SK-N-SH (cell line): ENCODE results near the gene RASGEF1B. TPM values are rescaled to one million over a fixed set of nuclear protein-coding genes. Genes with fewer than 3 reads are reported as not detected.

Experiments
- CTCF ChIA-PET: fragments of 300-600, 350-600 bp; formaldehyde crosslinking; extraction: SDS; loops from one replicate; lab custom pipeline; 2021; lab: Yijun Ruan, JAX
- POLR2A ChIA-PET: fragments of 350-600 bp; sonication (Branson Sonifier 250); formaldehyde crosslinking; extraction: SDS; loops from one replicate; lab custom pipeline; 2020; ENCODE audit warnings: antibody characterized with exemption, inconsistent platforms; lab: Yijun Ruan, JAX
- DNase-seq: peaks from one replicate; pipeline ENCODE4 v3.0.0; 2012
- H2AFZ ChIP-seq: fragments of 200-600 bp; sonication (generic); 2 replicates; pipeline ENCODE4 v1.8.1; 2016; ENCODE audit warnings: antibody characterized with exemption, mild to moderate bottlenecking, low read depth
- H3F3A ChIP-seq: fragments of 200-600 bp; sonication (generic); replicated peaks from 2 replicates; pipeline ENCODE3; 2016; ENCODE audit warnings: antibody characterized with exemption, mild to moderate bottlenecking; ENCODE audit not compliant: insufficient read depth
- H3K27ac ChIP-seq, 2 experiments: fragments of 200-500 bp in 1 of 2; fragments of 200-600 bp in 1 of 2; sonication (Bioruptor generic) in 1 of 2; sonication (generic), shearing (Covaris generic) in 1 of 2; 2 replicates each; pipeline versions ENCODE4 v1.5.1 to v1.6.1; 2014 to 2016; ENCODE audit warnings: low read depth in 2 of 2, inconsistent platforms in 1 of 2, low read length in 1 of 2, mild to moderate bottlenecking in 1 of 2, mixed read lengths in 1 of 2
- H3K27me3 ChIP-seq: fragments of 200-600 bp; sonication (generic), shearing (Covaris generic); 2 replicates; pipeline ENCODE4 v1.6.1; 2016; ENCODE audit warnings: mixed run types; ENCODE audit not compliant: insufficient read depth
- H3K36me3 ChIP-seq, 2 experiments: fragments of 200-500 bp in 1 of 2; fragments of 200-600 bp in 1 of 2; sonication (Bioruptor generic) in 1 of 2; sonication (generic) in 1 of 2; replicated peaks in 1 of 2; 2 replicates each; pipeline versions ENCODE3 to v1.5.1; 2014 to 2016; ENCODE audit warnings: low read length in 1 of 2, mild to moderate bottlenecking in 1 of 2; ENCODE audit not compliant: insufficient read depth in 2 of 2, control insufficient read depth in 1 of 2
- H3K4me1 ChIP-seq, 2 experiments: fragments of 200-500 bp in 1 of 2; fragments of 200-600 bp in 1 of 2; sonication (Bioruptor generic) in 1 of 2; sonication (generic), shearing (Covaris generic) in 1 of 2; 2 replicates each; pipeline versions ENCODE4 v1.5.1 to v1.6.1; 2014 to 2016; ENCODE audit warnings: low read depth in 1 of 2, low read length in 1 of 2, mixed run types in 1 of 2; ENCODE audit not compliant: insufficient read depth in 2 of 2, control insufficient read depth in 1 of 2
- H3K4me2 ChIP-seq: fragments of 200-600 bp; sonication (generic), shearing (Covaris generic); 2 replicates; pipeline ENCODE4 v1.6.1; 2017; ENCODE audit warnings: mixed run types
- H3K4me3 ChIP-seq, 2 experiments: fragments of 200-500 bp in 1 of 2; fragments of 200-600 bp in 1 of 2; sonication (Bioruptor generic) in 1 of 2; sonication (generic), shearing (Covaris generic) in 1 of 2; 2 replicates each; pipeline versions ENCODE4 v1.5.1 to v1.8.1; 2014 to 2016; ENCODE audit warnings: low read depth in 2 of 2, inconsistent platforms in 1 of 2, low read length in 1 of 2, mild to moderate bottlenecking in 1 of 2, mixed read lengths in 1 of 2, moderate library complexity in 1 of 2
- H3K79me2 ChIP-seq: fragments of 200-600 bp; sonication (generic); 2 replicates; pipeline ENCODE4 v1.8.1; 2017; ENCODE audit warnings: mild to moderate bottlenecking; ENCODE audit not compliant: insufficient read depth
- H3K9ac ChIP-seq: fragments of 200-600 bp; sonication (generic); 2 replicates; pipeline ENCODE4 v1.6.1; 2017; ENCODE audit warnings: mixed run types
- H3K9me2 ChIP-seq: fragments of 200-600 bp; sonication (generic); 2 replicates; pipeline ENCODE4 v1.6.1; 2017; ENCODE audit warnings: mixed run types
- H3K9me3 ChIP-seq: fragments of 200-600 bp; sonication (generic); 2 replicates; pipeline ENCODE4 v1.6.1; 2017; ENCODE audit warnings: mixed run types, mild to moderate bottlenecking, moderate library complexity
- H4K20me1 ChIP-seq: fragments of 200-600 bp; sonication (generic); 2 replicates; pipeline ENCODE4 v1.6.1; 2017; ENCODE audit warnings: mild to moderate bottlenecking, mixed run types; ENCODE audit not compliant: insufficient read depth
- CHD2 ChIP-seq: fragments of 150-350 bp; IDR thresholded peaks from 2 replicates; pipeline ENCODE4 v1.6.1; 2018; ENCODE audit warnings: low read length; ENCODE audit not compliant: partially characterized antibody
- FOSL2 ChIP-seq: IDR thresholded peaks from 2 replicates; pipeline ENCODE4 v1.4.0; 2012; ENCODE audit warnings: low read depth, mild to moderate bottlenecking, moderate library complexity, borderline replicate concordance
- RCOR1 ChIP-seq: fragments of 150-350 bp; IDR thresholded peaks from 2 replicates; pipeline ENCODE4 v1.6.1; 2017; ENCODE audit warnings: antibody characterized with exemption, low read length
- RFX5 ChIP-seq: IDR thresholded peaks from 2 replicates; pipeline ENCODE4 v1.6.1; 2012; ENCODE audit warnings: mild to moderate bottlenecking, improper control_type of control experiment, low read length
- RXRA ChIP-seq: IDR thresholded peaks from 2 replicates; pipeline ENCODE4 v1.4.0; 2012; ENCODE audit warnings: low read depth, mild to moderate bottlenecking, borderline replicate concordance
- SMC3 ChIP-seq: IDR thresholded peaks from 2 replicates; pipeline ENCODE4 v1.6.1; 2012; ENCODE audit warnings: low read depth, low read length, improper control_type of control experiment
- TAF1 ChIP-seq: IDR thresholded peaks from 2 replicates; pipeline ENCODE4 v1.6.1; 2012; ENCODE audit warnings: low read depth, mild to moderate bottlenecking, low read length, moderate library complexity, borderline replicate concordance
- TCF12 ChIP-seq: IDR thresholded peaks from 2 replicates; pipeline ENCODE4 v1.4.0; 2012
- TEAD4 ChIP-seq: IDR thresholded peaks from 2 replicates; pipeline ENCODE4 v1.4.0; 2012; ENCODE audit warnings: mild to moderate bottlenecking, borderline replicate concordance; ENCODE audit not compliant: insufficient read depth
- YY1 ChIP-seq: IDR thresholded peaks from 2 replicates; pipeline ENCODE4 v1.4.0; 2012; ENCODE audit warnings: low read depth, mild to moderate bottlenecking
- WGBS: methylation state at CpG from one replicate; pipeline ENCODE4 v1.1.6; 2017; ENCODE audit warnings: low lambda C conversion rate; 5-methylcytosine and 5-hydroxymethylcytosine counted together
- polyA plus RNA-seq, 3 experiments: library from polyadenylated mRNA; depleted of rRNA; stranded (reverse); fragments of >200 nt; gene quantifications; 2 replicates each; pipeline ENCODE4 v1.2.3, GENCODE V29; 2012
- TF ChIP-seq, protein P1 (sequence below): fragments of 150-350 bp; IDR thresholded peaks from 2 replicates; pipeline ENCODE4 v1.6.1; 2016; ENCODE audit warnings: mild to moderate bottlenecking, low read depth, low read length
- TF ChIP-seq, protein P2 (sequence below): IDR thresholded peaks from 2 replicates; pipeline ENCODE4 v1.4.0; 2012; ENCODE audit warnings: low read depth, borderline replicate concordance
- TF ChIP-seq, protein P3 (sequence below): IDR thresholded peaks from 2 replicates; pipeline ENCODE4 v1.4.0; 2012; ENCODE audit warnings: low read depth

Gene RASGEF1B
- polyA plus RNA-seq, 1 of the 3 experiments (the other 2 are of a cell fraction): not detected

DNA sequence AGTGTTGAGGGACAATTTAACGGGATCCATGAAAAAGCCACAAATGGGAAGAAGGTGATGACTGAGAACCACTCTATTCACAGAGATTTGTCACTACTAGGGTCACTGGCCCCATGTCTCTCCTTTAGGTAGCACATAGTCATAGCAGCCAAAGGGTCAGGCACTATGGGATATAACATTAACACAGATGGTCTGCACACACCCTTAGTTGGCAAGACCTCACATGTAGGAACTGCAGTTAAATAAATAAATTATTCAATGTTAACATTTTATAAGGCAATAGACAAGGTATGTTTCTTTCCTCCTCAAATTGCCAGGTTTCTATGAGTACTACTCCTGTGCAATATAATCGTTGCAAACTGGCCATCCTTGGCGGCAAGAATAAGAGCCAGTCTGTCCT, 10.9 kb downstream of the RASGEF1B start (continued):
- TF ChIP-seq, protein P1, sequence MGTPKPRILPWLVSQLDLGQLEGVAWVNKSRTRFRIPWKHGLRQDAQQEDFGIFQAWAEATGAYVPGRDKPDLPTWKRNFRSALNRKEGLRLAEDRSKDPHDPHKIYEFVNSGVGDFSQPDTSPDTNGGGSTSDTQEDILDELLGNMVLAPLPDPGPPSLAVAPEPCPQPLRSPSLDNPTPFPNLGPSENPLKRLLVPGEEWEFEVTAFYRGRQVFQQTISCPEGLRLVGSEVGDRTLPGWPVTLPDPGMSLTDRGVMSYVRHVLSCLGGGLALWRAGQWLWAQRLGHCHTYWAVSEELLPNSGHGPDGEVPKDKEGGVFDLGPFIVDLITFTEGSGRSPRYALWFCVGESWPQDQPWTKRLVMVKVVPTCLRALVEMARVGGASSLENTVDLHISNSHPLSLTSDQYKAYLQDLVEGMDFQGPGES: no peak
- TF ChIP-seq, protein P2, sequence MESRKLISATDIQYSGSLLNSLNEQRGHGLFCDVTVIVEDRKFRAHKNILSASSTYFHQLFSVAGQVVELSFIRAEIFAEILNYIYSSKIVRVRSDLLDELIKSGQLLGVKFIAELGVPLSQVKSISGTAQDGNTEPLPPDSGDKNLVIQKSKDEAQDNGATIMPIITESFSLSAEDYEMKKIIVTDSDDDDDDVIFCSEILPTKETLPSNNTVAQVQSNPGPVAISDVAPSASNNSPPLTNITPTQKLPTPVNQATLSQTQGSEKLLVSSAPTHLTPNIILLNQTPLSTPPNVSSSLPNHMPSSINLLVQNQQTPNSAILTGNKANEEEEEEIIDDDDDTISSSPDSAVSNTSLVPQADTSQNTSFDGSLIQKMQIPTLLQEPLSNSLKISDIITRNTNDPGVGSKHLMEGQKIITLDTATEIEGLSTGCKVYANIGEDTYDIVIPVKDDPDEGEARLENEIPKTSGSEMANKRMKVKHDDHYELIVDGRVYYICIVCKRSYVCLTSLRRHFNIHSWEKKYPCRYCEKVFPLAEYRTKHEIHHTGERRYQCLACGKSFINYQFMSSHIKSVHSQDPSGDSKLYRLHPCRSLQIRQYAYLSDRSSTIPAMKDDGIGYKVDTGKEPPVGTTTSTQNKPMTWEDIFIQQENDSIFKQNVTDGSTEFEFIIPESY: no peak
- no peak for TF ChIP-seq FOSL2
- no peak for TF ChIP-seq YY1
- no peak for TF ChIP-seq RCOR1
- TF ChIP-seq, protein P3, sequence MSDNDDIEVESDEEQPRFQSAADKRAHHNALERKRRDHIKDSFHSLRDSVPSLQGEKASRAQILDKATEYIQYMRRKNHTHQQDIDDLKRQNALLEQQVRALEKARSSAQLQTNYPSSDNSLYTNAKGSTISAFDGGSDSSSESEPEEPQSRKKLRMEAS: no peak

DNA sequence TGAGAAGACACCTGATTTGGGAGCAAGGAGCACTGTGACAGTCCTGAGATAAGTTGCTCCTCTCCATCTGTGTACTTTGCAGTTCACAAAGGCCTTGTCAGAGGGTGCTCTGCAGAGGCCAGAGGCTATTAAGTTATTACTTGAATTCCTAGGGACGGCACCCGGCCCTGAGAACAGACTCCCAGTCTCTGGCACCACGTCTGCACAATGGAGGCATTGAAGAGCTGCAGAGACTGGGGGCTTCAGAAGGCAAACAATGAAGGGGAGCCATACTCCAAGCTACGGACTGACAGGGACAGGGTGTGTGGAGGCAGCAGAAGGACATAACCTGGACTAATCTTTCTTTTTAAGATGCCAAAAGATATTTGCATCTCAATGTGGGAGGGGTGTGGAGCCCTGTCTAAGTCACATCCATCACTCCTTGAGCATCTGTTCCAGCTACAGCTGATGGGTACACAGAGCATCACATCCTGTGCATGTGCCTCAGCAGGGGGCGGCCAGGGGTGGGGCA, 11.5 kb downstream of the RASGEF1B start:
- DNase-seq: no peak
- no peaks in the 10 kb centered on the region for H3K36me3 ChIP-seq
- TF ChIP-seq FOSL2 (no peak), RXRA (no peak), TCF12 (no peak), RCOR1 (no peak)
- H3K9me3 ChIP-seq: no peaks in the 10 kb centered on the region
- peaks cover 5% of the 10 kb centered on the region; the same call in 1 of the 2 replicates for H3K27me3 ChIP-seq
- no peaks in the 10 kb centered on the region for H3K9me2 ChIP-seq
- no peaks in the 10 kb centered on the region for H3F3A ChIP-seq
- no peak overlapping the region for H3K4me2 ChIP-seq
- 7% methylated on average over 4 of the region's 5 CpGs for WGBS
- no peak overlapping the region for H3K27ac ChIP-seq
- POLR2A ChIA-PET: no interaction called here
- CTCF ChIA-PET: no interaction called here
- no peak overlapping the region for H3K4me3 ChIP-seq
- H3K9ac ChIP-seq: no peak overlapping the region
- H3K79me2 ChIP-seq: no peaks in the 10 kb centered on the region
- no peaks in the 10 kb centered on the region for H4K20me1 ChIP-seq
- H2AFZ ChIP-seq: no peak overlapping the region
- H3K4me1 ChIP-seq: no peaks in the 10 kb centered on the region

DNA sequence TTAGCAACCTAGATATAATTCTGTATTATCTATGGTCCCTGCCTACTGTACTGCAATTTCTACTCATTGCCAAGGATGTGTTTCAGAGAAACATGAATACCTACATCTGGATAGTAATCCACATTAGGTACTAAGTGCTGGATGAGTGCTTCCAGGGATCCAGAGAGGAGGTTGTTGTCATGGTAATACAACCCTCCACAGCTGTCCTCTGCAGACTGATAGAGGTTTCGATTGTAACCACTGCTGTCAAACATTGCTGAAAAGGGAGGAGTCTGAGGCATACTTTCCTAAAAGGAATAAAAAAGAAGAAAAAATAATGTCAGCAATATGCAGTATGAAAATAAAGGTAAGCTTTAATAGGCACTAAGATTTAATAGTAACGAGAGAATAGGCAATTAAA, 12.5 kb downstream of the RASGEF1B start:
- Histone ChIP-seq H3K9ac (no peak overlapping the region), H4K20me1 (no peaks in the 10 kb centered on the region), H3K9me2 (no peaks in the 10 kb centered on the region), H2AFZ (no peak overlapping the region), H3K27ac (no peak overlapping the region), H3K4me2 (no peak overlapping the region), H3K4me1 (no peaks in the 10 kb centered on the region), H3K27me3 (no peaks in the 10 kb centered on the region), H3K4me3 (no peak overlapping the region), H3K79me2 (no peaks in the 10 kb centered on the region), H3F3A (no peaks in the 10 kb centered on the region), H3K36me3 (no peaks in the 10 kb centered on the region), H3K9me3 (no peaks in the 10 kb centered on the region)
- ChIA-PET CTCF (interaction anchor here (1.0 to 1.4 kb wide), 2 partner anchors 8 to 385 kb away, joined by 3 to 5 read pairs; no protein-coding TSS in a partner anchor), POLR2A (no interaction called here)
- DNase-seq: no peak
- TF ChIP-seq SMC3 (no peak), TAF1 (no peak), TEAD4 (no peak), RFX5 (no peak), CHD2 (no peak)
- WGBS: 5% methylated on average over 2 of the region's 2 CpGs
